ENCODE measurements around the gene KIF3B. TPM values are rescaled to one million over a fixed set of nuclear protein-coding genes. Genes with fewer than 3 reads are reported as not detected.
"Not testable (repeated sequence)": the region's sequence is repeated elsewhere in the genome, so short reads cannot be mapped to it uniquely, and the experiment has no call there.

KIF3B gene
- total and polyA plus RNA-seq, 11 donors, result 3.2 to 25.4 (median 11.4) TPM

DNA sequence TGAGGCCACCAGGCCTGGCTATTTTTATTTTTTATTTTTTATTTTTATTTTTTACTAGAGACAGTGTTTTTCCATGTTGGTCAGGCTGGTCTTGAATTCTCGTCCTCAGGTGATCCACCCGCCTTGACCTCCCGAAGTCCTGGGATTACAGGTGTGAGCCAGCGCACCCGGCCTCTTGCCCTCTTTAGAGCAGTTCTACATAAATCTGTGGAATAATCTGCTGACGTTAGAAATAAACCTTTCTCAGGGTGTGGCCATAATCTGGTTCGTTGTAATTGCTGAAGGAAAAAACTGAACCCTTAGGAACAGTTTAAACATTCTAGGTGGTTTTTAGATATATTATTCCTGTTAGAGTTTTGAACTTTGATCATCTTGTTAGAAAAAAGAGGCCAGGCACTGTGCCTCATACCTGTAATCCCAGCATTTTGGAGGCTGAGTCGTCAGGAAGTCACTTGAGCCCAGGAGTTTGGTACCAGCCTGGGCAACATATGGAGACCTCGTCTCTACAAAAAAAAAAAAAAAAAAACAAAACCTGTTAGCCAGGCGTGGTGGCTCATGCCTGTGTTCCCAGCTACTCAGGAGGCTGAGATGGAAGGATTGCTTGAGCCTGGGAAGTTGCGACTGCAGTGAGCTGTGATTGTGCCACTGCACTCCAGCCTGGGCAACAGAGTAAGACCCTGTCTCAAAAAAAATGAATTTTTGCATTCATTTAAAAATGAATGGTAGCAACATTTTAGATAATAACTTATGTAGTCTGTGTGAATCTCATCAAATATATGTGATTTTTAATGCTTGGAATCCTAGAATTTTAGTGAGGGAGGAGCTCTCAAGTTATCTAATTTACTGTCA lies 104.9 kb downstream of the KIF3B start:
- TF ChIP-seq, protein P1, sequence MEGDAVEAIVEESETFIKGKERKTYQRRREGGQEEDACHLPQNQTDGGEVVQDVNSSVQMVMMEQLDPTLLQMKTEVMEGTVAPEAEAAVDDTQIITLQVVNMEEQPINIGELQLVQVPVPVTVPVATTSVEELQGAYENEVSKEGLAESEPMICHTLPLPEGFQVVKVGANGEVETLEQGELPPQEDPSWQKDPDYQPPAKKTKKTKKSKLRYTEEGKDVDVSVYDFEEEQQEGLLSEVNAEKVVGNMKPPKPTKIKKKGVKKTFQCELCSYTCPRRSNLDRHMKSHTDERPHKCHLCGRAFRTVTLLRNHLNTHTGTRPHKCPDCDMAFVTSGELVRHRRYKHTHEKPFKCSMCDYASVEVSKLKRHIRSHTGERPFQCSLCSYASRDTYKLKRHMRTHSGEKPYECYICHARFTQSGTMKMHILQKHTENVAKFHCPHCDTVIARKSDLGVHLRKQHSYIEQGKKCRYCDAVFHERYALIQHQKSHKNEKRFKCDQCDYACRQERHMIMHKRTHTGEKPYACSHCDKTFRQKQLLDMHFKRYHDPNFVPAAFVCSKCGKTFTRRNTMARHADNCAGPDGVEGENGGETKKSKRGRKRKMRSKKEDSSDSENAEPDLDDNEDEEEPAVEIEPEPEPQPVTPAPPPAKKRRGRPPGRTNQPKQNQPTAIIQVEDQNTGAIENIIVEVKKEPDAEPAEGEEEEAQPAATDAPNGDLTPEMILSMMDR (IDR thresholded peaks at IDR 0.05), result no peak
- no peak for TF ChIP-seq POLR2A (IDR thresholded peaks at IDR 0.05)
- Histone ChIP-seq H3K36me3 (peaks cover 0 to 39% (median 26%) of the 10 kb centered on the region in 9 donors), H3K4me3 (no peak overlapping the region), H3K4me1 (peaks cover 0 to 28% (median 22%) of the 10 kb centered on the region in 12 donors), H3K27me3 (no peaks in the 10 kb centered on the region), H3K27ac (no peak overlapping the region), H3K9me3 (no peaks in the 10 kb centered on the region)
- ATAC-seq, result no peak
- intact Hi-C loops (cut with DNase I), result no loop called here
- no peak for DNase-seq
- 87 to 94% (median 91%) methylated on average over 11 of the region's 11 CpGs for WGBS, 4 donors

DNA sequence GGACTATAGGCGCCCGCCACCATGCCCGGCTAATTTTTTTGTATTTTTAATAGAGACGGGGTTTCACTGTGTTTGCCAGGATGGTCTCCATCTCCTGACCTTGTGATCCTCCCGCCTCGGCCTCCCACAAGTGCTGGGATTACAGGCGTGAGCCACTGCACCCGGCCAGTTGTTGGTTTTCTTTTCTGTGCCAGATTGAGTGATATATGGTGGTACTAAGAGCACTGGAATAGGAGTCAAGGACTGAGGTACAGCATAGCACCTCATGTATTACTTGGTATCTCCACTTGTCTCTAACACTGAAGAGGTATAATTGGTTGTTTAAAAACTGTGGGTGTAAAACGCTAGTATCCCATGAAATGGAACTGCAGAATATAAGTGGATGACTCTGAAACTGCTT lies 106.0 kb downstream of the KIF3B start:
- ATAC-seq; H3K9me3 ChIP-seq; DNase-seq; H3K27ac ChIP-seq; H3K27me3 ChIP-seq; intact Hi-C loops (cut with DNase I); H3K4me3 ChIP-seq: not testable (repeated sequence)
- H3K4me1 ChIP-seq, result peaks cover 0 to 35% (median 21%) of the 10 kb centered on the region in 12 donors
- peaks cover 0 to 36% (median 22%) of the 10 kb centered on the region in 9 donors for H3K36me3 ChIP-seq
- WGBS, 4 donors, result 92 to 97% (median 96%) methylated on average over 9 of the region's 9 CpGs

MicroRNAs within 50 kb of the gene (microRNA counts, 767-probe panel; counts per million panel counts)
- microRNA hsa-miR-1825, result 1,569 to 1,700 counts per million in 2 donors

Other genes with a start within 250 kb of the KIF3B start
- 10 to 100 TPM in 2 of 9 donors, 1 to 10 TPM in 7; 2.0 to 52.0 (median 4.5) TPM for gene HCK, start 225.4 kb upstream of the KIF3B start, total RNA-seq
- gene HCK, start 225.4 kb upstream of the KIF3B start, polyA plus RNA-seq, result 1 to 10 TPM; 1.4 to 3.7 TPM
- 10 to 100 TPM; 25.6 to 37.9 (median 30.0) TPM for gene TM9SF4, start 167.9 kb upstream of the KIF3B start, total RNA-seq
- 10 to 100 TPM; 15.7 to 23.5 TPM for gene TM9SF4, start 167.9 kb upstream of the KIF3B start, polyA plus RNA-seq
- gene PLAGL2, start 69.9 kb upstream of the KIF3B start, total RNA-seq, result 1 to 10 TPM; 4.4 to 9.9 (median 7.8) TPM
- 1 to 10 TPM; 4.0 to 4.2 TPM for gene PLAGL2, start 69.9 kb upstream of the KIF3B start, polyA plus RNA-seq
- 10 to 100 TPM; 26.0 to 48.5 (median 27.5) TPM for gene POFUT1, start 69.8 kb upstream of the KIF3B start, total RNA-seq
- 10 to 100 TPM; 12.0 to 25.7 TPM for gene POFUT1, start 69.8 kb upstream of the KIF3B start, polyA plus RNA-seq
- 10 to 100 TPM; 16.8 to 50.1 (median 27.1) TPM for gene ASXL1, start 80.7 kb downstream of the KIF3B start, total RNA-seq
- 10 to 100 TPM; 15.1 to 18.2 TPM for gene ASXL1, start 80.7 kb downstream of the KIF3B start, polyA plus RNA-seq

Data from heart left ventricle (tissue), 16 donors.